HG02642 (cell line): ENCODE data around the gene CCDC73.
"Not testable (repeated sequence)": the region's sequence is repeated elsewhere in the genome, so short reads cannot be mapped to it uniquely, and the experiment has no call there.

Experiments
- ATAC-seq: cut with Tn5 transposase; IDR thresholded peaks from one replicate; pipeline ENCODE4 v1.9.1; 2021; ENCODE audit warnings: mild to moderate bottlenecking; ENCODE audit not compliant: unreplicated experiment, poor library complexity

Gene CCDC73

DNA sequence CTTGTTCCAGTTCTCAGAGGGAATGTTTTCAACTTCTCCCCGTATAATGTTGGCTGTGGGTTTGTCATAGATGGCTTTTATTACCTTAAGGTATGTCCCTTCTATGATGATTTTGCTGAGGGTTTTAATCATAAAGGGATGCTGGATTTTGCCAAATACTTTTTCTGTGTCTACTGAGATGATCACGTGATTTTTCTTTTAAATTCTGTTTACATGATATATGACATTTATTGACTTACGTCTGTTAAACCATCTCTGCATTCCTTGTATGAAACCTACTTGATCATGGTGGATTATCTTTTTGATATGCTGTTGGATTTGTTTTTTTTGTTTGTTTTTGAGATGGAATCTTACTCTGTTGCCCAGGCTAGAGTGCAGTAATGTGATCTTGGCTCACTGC, 85.5 kb downstream of the CCDC73 start:
- not testable (repeated sequence) for ATAC-seq

DNA sequence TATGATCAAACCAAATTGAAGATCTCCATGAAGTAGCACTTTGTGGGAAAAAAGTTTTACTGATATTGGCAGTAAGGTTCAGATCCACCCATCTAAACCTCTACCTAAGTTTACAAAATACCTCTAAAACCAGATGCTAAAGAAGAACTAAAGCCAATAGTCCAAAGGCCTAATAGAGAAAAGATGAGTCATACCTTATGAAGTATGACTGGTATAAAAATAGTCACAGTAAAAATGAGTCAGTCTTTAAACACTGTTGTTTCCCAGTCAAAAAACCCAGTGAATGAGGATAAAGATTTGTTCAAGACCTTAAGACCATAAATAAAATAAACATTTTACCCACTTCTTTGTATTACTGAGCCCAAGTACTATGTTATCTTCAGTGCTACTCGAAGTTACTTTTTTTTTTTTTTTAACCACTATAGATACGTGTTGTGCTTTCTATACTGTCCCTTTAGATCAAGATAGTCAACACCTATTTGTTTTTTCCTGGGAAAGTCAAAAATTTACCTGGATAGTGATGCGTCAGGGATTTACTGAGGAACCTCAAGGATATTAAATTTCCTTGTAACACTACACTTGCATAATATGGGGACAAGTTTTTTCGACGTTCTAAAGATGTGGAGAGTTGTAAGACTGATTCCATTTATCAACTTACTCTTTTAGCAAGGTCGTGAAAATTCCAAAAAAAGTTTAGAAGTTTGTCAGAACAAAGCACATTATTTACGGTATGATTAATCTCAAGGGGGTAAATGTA, 87.3 kb downstream of the CCDC73 start:
- peak; percentile 79 for ATAC-seq

DNA sequence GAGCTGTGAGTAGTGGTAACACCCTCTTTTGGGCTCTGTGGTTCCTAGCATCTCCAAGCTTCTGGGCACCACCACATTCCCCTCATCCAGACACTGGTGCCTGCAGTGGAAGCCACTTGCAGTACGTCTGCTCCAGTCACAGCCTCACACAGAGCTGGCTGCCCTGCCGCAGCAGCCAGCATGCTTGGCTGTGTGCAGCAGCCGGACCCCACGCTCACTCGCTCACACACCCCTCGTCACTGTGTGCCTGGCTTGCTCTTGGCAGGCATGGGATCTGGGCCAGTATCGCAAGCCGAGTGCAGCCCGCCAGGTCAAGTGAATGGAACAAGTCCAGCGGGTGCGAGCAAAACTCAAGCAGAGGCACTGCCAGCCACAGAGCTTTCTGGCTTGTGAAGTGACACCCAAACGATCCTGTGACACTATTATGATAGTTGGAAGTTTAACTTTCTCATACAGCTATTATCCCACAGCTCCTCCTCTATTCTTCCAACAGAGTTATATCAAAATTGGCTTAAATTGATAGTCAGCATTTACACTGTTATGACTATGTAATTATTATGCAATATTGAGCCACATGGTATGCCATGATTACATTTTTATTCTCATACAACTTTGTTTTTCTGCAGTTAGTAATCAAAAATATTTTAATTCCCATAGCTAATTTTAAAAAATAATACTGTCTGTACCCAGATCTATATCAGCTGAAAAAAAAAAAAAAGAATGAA, 89.0 kb downstream of the CCDC73 start:
- ATAC-seq = no peak

DNA sequence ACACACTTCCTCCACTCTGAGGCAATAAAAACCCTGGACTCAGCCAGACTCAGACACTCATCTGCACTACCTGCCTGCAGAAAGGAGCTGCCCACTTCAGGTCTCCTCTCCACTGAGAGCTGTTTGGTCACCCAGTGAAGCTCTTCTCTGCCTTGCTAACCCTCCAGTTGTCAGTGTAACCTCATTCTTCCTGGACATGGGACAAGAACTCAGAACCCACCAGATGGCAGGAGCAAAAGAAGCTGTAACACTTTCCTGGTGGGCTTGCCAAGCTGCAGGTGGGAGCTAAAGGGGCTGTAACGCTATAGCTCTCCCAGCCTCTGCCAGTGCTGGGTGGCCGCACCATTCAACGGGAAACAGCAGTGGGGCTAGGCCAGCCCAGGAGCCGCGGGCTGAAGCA, 89.7 kb downstream of the CCDC73 start:
- ATAC-seq = no peak

DNA sequence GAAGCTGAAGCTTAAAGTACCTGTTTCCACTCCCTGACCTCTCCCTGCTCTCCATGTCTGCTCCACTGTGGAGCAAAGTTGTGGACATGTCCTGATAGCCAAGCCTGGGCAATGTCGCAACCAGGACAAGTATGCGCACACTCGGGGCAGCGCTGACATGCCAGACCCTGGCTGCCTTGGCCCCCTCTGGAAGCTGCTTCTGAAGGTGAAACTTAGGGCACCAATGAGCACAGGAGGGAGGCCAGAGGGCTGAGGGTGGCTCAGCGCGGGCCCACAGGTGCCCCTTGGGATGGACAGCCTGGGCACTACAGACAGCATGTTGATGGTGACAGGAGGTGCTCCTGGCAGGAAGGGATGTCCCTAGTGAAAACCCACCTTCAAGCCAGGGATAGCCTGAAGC, 90.2 kb downstream of the CCDC73 start:
- no peak for ATAC-seq

DNA sequence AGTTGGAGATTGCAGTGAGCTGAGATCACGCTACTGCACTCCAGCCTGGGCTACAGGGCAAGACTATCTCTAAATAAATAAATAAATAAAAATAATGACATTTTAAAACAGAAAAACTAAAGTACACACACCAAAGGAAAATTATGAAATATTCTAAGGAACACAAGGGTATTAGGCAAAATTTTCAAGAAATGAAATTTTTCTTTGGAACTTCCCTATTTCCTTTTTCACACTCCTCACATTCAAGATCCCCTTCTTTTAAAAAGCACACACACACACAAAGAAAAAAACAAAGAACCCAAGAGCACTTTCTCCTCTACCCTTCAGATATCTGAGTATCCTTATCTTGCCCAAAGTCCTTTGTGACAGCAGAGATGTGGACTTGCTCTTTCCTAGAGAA, 92.8 kb downstream of the CCDC73 start:
- no peak for ATAC-seq

DNA sequence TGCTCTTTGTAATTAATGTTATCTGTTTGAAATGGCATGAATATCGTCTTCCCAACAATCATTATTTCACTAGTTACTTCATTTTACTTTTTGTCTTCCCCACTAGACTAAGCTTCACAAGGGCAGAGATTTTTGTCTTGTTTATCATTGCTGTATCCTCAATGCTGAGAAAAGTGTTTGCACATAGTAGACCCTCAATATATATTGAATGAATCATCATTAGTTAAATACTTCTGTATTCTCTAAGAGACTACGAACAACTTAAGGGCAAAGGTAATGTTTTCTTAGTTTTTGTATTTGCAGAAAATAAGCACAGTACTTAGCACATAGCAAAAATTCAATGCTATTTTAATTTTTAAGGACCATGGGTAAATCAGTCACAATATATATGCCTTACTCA, 95.9 kb downstream of the CCDC73 start:
- ATAC-seq = no peak

DNA sequence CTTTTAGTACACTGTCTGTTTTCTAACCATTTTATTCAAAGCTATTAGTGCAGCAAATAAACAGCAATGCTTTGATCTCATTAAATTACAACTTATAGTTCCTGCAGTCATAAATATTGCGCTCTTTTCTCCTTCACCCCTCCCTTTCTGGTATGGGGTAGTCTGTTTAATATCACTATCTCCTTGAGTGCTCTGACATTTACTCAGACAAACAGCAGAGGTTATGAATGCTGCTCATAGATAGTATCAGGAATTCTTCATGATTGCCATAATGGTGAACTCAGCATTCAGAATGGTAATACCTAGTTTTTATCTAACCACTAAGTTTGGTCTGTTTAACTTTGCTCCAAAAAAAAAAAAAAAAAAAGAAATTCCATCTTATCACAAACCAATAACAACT, 123.4 kb downstream of the CCDC73 start:
- no peak for ATAC-seq

DNA sequence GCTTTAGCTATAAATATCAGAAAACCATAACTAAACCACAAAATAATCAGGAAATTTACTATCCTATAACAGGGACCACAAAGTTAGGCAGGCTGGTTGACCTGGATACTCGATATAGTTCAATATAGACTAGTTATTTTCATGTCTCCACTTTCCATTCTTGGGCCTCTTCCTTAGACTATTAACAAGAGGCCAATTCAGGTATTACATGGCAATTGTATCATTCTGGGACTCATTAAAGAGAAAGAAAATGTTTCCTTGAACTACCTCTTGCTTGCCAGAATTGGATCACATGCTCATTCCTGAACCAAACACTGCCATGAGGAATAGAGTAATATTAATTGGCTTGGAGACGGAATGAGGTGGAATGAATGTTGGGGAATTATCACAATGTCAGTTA, 134.8 kb downstream of the CCDC73 start:
- no peak for ATAC-seq

DNA sequence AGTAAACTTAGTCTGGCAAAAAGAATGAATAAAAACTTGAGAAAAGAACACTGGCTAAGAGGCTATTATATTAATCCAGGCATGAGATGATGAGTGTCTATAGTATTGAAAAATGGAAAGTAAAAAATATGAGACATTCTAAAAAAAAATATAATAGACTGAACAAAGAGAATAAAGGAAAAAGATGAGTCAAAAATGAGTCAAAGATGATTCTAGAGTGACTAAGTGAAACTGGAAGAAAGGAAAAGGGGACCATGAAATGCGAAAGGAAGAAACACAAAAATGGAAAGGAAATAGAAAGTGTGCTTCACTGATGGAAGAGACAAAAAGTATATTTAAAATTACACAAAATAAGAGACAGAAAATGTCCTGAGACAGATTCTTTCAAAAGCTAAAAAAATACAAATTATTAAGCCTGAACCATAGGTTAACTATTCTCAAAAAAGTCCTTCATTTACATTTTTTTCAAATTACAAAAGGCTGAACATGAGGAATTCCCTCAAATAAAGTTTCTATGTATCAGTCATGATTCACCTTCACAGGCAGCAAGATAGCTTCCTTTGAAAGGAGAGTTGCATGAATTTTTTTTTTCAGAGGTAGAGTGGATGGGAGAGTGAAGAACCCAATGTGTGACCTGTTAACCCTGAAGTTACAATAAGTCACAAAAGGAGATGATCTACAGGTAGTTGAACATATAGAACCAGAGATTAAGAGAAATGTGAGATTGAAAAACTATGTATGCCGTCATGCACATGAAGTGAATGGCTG, 135.6 kb downstream of the CCDC73 start:
- no peak for ATAC-seq

DNA sequence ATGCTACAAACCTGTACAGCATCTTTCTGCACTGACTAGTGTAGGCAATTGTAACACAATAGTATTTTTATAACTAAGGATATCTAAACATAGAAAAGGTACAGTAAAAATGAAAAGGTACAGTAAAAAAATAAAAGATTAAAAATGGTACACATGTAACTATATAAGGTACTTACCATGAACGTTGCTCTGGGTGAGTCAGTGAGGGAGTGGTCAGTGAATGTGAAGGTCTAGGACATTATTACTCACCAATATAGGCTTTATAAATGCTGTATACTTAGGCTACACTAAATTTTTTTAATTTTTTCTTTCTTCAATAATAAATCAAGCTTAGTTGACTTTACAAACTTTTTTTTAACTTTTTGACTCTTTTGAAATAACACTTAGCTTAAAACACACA, 150.9 kb downstream of the CCDC73 start:
- no peak for ATAC-seq

DNA sequence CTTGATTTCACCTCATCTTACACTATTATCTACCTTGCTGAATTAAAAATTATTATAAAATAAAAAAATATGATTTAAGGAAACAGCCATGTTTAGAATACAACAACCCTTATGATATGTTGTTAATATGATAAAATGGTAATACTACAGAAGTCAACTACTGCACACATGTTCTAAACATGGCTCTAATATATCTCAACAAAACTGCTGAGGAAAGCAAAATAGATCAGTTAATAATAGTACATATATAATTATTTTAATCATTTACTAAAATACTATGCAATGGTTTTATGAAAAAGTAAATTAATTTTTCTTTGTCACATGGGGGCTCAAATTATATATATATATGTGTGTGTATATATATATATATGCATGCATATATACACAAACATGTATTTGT, 153.1 kb downstream of the CCDC73 start:
- no peak for ATAC-seq

DNA sequence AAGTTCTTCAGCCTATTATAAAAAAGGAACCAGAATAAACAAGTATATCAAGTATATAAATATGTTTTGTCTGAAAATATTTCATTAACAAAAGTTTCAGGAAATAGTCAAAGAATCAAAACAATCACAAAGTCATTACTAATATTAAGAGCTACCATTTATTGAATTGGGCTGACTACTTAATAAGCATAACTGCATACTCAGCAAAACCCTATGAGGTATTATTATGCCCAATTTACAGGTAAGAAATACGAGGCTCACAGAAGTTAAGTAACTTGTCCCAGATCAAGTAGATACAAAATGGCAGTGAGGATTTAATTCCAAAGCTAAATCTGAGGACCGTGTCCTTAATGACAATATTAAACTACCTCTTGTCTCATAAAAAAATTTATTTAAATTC, 158.6 kb downstream of the CCDC73 start:
- ATAC-seq = no peak

DNA sequence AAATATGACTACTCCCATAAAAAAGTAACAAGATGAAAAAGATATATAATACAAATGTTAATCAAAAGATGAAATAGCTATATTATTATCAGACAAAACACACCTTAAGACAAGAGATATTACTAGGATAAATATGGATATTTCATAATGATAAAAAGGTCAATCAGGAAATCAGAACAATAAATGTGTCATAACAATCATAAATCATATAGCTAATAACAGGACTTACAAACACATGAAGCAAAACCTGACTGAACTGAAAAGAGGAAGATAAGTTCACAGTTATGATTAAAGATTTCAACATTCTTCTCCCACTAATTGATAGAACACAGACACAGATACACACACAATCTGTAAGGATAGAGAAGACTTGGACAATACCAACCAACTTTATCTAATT, 163.6 kb downstream of the CCDC73 start:
- ATAC-seq = no peak

DNA sequence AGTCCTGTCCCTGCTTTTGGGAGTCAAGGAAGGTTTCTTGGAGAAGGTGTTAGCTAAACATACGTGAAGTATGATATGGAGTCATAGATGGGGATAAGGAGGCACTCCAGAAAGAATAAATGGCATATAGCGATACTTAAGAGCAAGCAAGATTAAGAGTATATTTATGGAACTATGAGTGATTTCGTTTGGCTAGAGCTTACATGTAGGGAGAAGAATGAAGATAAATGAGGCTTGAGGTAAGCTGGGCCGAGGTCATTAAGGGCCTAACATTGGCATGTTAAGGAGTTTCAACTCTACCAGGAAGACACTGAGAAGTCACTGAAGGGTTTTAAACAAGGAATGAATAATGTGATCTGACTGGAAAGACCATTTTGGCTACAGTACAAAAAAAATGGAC, 177.6 kb downstream of the CCDC73 start:
- ATAC-seq = no peak

DNA sequence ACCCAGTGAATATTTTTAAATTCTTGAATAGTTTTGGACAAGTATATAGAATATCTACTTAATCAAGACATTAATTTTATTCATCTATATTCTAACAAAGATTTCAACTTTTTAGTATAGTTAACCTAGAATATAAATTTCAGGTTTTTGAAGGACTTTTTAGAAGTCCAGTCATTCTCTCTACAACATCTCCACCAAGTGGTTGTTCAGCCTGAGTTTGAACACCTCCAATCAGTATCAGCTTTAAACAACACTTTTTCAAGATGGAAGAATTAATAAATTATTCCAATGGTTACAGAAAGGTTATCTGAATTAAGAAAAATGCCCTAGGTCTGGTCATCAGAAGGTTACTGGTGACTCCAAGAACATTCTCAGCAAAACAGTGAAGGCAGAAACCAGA, 179.0 kb downstream of the CCDC73 start:
- no peak for ATAC-seq

DNA sequence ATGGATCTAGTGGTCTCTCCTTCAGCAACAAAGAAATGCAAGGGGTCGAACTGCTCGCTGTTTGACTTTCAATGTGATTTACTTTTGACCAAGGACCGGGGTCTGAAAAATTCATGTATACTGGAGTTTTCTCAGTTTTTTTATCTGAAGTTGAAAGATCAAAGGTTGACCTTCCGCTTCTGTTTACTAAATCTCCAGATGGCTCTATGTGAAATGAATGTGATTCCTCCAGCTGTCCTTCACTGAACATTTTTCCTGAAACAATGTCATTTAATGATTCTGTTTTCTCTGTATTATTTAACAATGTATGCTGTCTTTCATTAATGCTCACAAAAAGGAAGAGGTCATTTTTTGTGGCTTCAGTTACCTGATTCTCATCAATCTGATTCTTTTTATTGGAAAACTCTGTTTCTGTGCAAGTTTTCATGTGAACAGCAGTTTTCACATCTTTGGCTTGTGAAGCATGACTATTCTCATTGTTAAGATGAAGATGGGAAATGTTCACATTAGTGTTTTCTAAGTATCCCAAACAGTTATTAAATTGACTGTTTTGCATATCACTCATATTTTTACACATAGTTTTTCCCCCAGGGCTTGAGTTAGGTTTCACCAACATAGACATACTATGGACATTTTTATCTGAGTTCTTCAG, 180.8 kb downstream of the CCDC73 start:
- ATAC-seq = no peak

DNA sequence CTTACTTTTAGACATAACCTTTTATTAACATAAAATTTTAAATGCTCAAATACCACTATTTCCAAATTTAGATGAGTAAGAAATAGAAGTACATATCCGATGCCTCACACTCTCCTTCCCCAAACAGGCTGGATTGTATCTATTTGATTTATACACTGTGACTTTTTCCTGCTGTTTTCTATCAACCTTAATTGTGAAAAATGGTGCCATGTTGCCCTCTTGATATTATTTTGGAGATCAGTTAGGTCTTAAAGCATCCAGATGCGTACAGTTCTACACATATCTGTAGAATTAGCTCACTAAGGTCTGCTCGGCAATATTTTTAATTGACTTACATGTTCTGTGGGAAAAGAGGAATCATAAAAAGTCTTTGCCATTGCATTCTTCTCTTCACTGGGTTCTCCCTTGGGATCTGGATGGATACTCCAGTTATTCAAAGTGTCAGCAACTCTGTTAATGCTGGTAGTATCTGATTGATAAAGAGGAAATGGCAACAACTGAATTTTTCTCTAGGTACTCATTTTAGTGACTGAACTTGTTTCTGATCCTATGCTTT, 183.6 kb downstream of the CCDC73 start:
- ATAC-seq = no peak

DNA sequence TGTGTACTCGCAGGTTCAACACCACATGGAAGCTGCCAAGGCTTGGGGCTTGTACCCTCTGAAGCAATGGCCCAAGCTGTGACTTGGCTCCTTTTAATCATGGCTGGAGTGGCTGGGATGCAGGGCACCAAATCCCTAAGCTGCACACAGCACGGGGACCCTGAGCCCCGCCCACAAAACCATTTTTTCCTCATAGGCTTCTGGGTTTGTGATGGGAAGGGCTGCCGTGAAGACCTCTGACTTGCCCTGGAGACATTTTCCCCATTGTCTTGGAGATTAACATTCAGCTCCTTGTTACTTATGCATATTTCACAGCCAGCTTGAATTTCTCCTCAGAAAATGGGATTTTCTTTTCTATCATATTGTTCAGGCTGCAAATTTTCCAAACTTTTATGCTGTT, 185.6 kb downstream of the CCDC73 start:
- ATAC-seq = not testable (repeated sequence)

DNA sequence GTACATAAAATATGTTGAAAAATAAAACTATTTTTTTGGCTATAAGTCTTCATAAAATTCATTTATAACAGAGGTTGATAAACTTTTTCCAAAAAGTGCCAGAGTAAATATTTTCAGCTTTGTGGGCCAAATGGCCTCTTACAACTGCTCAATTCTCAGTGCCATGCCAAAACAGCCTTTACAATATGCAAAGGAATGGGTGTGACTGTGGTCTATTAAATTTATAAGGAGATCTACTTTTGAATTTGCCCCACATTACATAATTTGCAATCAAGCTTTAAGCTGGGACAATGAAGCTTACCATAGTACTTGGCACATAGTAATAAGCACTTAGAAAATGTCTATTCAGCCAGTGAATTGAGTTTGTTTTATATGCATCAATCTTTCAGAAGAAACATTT, 188.2 kb downstream of the CCDC73 start:
- ATAC-seq = no peak
